GM08714 (cell line): ENCODE data around the gene CHAD.
"Not testable (repeated sequence)": the region's sequence is repeated elsewhere in the genome, so short reads cannot be mapped to it uniquely, and the experiment has no call there.

ENCODE experiments used
- H3K4me3 ChIP-seq: fragments of 200-500 bp; sonication (Bioruptor generic); 2 replicates; pipeline ENCODE4 v1.5.1; 2014; ENCODE audit warnings: mild to moderate bottlenecking, low read length, inconsistent platforms
- ZNF274 ChIP-seq: IDR thresholded peaks from 2 replicates; pipeline ENCODE4 v1.6.1; 2012; ENCODE audit warnings: mild to moderate bottlenecking, low read depth, low read length

The CHAD gene

GRCh38 chr17:50483266-50483665 lies 14.6 kb upstream of the CHAD start:
- TF ChIP-seq ZNF274: no peak
- no peak overlapping the region for H3K4me3 ChIP-seq

- no peak overlapping the region for H3K4me3 ChIP-seq
- no peak for TF ChIP-seq ZNF274
These were observed 13.8 kb upstream of the CHAD start for GRCh38 chr17:50482516-50482915.

- TF ChIP-seq ZNF274: no peak
- no peak overlapping the region for H3K4me3 ChIP-seq
These were observed 13.4 kb upstream of the CHAD start for GRCh38 chr17:50482110-50482509.

GRCh38 chr17:50481648-50482047 lies 13.0 kb upstream of the CHAD start:
- no peak for TF ChIP-seq ZNF274
- no peak overlapping the region for H3K4me3 ChIP-seq

GRCh38 chr17:50480854-50481490 lies 12.3 kb upstream of the CHAD start:
- no peak overlapping the region for H3K4me3 ChIP-seq
- TF ChIP-seq ZNF274: no peak

- H3K4me3 ChIP-seq: no peak overlapping the region; the same call in 1 of the 2 replicates
- no peak for TF ChIP-seq ZNF274
These were observed 11.6 kb upstream of the CHAD start for GRCh38 chr17:50480142-50480764.

- peak overlapping the region; percentile 75 for H3K4me3 ChIP-seq
- no peak for TF ChIP-seq ZNF274
These were observed 11.0 kb upstream of the CHAD start for GRCh38 chr17:50479522-50480141.

GRCh38 chr17:50478391-50479381 lies 10.0 kb upstream of the CHAD start, which contains the start of gene RSAD1:
RSAD1 (plus strand) TSS chr17:50478860; CDS start chr17:50478885, 25 bp downstream.
- TF ChIP-seq ZNF274: no peak
- peak within 1 kb of the TSS; percentile 75 for H3K4me3 ChIP-seq

- TF ChIP-seq ZNF274: no peak
- peak overlapping the region; percentile 75; the same call in 1 of the 2 replicates for H3K4me3 ChIP-seq
These were observed 9.3 kb upstream of the CHAD start for GRCh38 chr17:50477976-50478375.

GRCh38 chr17:50476545-50477315 lies 8.1 kb upstream of the CHAD start:
- no peak for TF ChIP-seq ZNF274
- no peak overlapping the region for H3K4me3 ChIP-seq

GRCh38 chr17:50475775-50476544 lies 7.3 kb upstream of the CHAD start:
- not testable (repeated sequence) for H3K4me3 ChIP-seq

GRCh38 chr17:50475362-50475761 lies 6.7 kb upstream of the CHAD start:
- no peak overlapping the region for H3K4me3 ChIP-seq
- no peak for TF ChIP-seq ZNF274

- H3K4me3 ChIP-seq: no peak overlapping the region
- TF ChIP-seq ZNF274: no peak
These were observed 5.8 kb upstream of the CHAD start for GRCh38 chr17:50474523-50474922.

GRCh38 chr17:50473901-50474300 lies 5.2 kb upstream of the CHAD start:
- no peak for TF ChIP-seq ZNF274
- H3K4me3 ChIP-seq: no peak overlapping the region

- H3K4me3 ChIP-seq: not testable (repeated sequence)
These were observed 4.1 kb upstream of the CHAD start for GRCh38 chr17:50472761-50473161.
